ENCODE data around the gene GADD45GIP1.
A peak's percentile ranks its signal among the peaks of the same experiment; 100 is the strongest.
"Not testable (repeated sequence)": the region's sequence is repeated elsewhere in the genome, so short reads cannot be mapped to it uniquely, and the experiment has no call there.

GADD45GIP1 gene

GRCh38 chr19:12955996-12956395 lies 1.0 kb downstream of the GADD45GIP1 start:
- no peak for DNase-seq

GRCh38 chr19:12955575-12955974 lies 1.4 kb downstream of the GADD45GIP1 start:
- DNase-seq, result not testable (repeated sequence)

- DNase-seq, result no peak
Observed at GRCh38 chr19:12954612-12954962, 2.4 kb downstream of the GADD45GIP1 start.

- no peak for DNase-seq
Observed at GRCh38 chr19:12953799-12954611, 3.0 kb downstream of the GADD45GIP1 start.

GRCh38 chr19:12953138-12953798 lies 3.8 kb downstream of the GADD45GIP1 start:
- no peak for DNase-seq

- no peak for DNase-seq
Observed at GRCh38 chr19:12952488-12953137, 4.4 kb downstream of the GADD45GIP1 start.

- not testable (repeated sequence) for DNase-seq
Observed at GRCh38 chr19:12952050-12952449, 5.0 kb downstream of the GADD45GIP1 start.

GRCh38 chr19:12949363-12950283 lies 7.4 kb downstream of the GADD45GIP1 start:
- no peak for DNase-seq

GRCh38 chr19:12948612-12949362 lies 8.2 kb downstream of the GADD45GIP1 start:
- no peak for DNase-seq

GRCh38 chr19:12947702-12948611 lies 9.1 kb downstream of the GADD45GIP1 start:
- no peak for DNase-seq

GRCh38 chr19:12946731-12947496 lies 10.1 kb downstream of the GADD45GIP1 start:
- DNase-seq, result no peak

- DNase-seq, result peak; percentile 44
Observed at GRCh38 chr19:12946092-12946721, 10.8 kb downstream of the GADD45GIP1 start.

GRCh38 chr19:12945479-12946091 lies 11.4 kb downstream of the GADD45GIP1 start, which contains the start of gene RAD23A:
RAD23A (plus strand) TSS chr19:12945862; CDS start chr19:12945949, 87 bp downstream.
- peak; percentile 98 for DNase-seq

- DNase-seq, result no peak
Observed at GRCh38 chr19:12944104-12944674, 12.8 kb downstream of the GADD45GIP1 start.

- no peak for DNase-seq
Observed at GRCh38 chr19:12943437-12944044, 13.5 kb downstream of the GADD45GIP1 start.

GRCh38 chr19:12940897-12941296 lies 16.1 kb downstream of the GADD45GIP1 start:
- DNase-seq, result no peak

- DNase-seq, result no peak
Observed at GRCh38 chr19:12939975-12940423, 17.0 kb downstream of the GADD45GIP1 start.

Data from retina (tissue), 1 donor.